Keratinocyte (primary cell): ENCODE results near the gene ARHGAP12. TPM values are rescaled to one million over a fixed set of nuclear protein-coding genes. Genes with fewer than 3 reads are reported as not detected.

Source experiments
- DNase-seq: peaks from one replicate; pipeline ENCODE4 v3.0.0-alpha.2; 2011; ENCODE audit warnings: low read depth, missing footprints, low spot score
- FAIRE-seq: peaks from 2 replicates; lab custom pipeline; 2011; peaks lifted over from hg19 to GRCh38; lab: Jason Lieb, UNC
- H2AFZ ChIP-seq: 2 replicates; pipeline ENCODE4 v1.6.0; 2012; ENCODE audit warnings: low read length, control low read depth, inconsistent platforms; ENCODE audit not compliant: control insufficient read depth
- H3K27ac ChIP-seq: 2 replicates; pipeline ENCODE4 v1.5.1; 2011; ENCODE audit warnings: low read length; ENCODE audit not compliant: control insufficient read depth, insufficient read depth
- H3K27me3 ChIP-seq: 3 replicates; pipeline ENCODE4 v1.6.0; 2011; ENCODE audit warnings: low read length; ENCODE audit not compliant: control insufficient read depth, insufficient read depth; ENCODE audit errors: extremely low read depth
- H3K36me3 ChIP-seq, 2 experiments: 2 replicates in 1 of 2; 3 replicates in 1 of 2; pipeline ENCODE4 v1.5.1; 2011; ENCODE audit warnings: low read length in 2 of 2, mild to moderate bottlenecking in 1 of 2; ENCODE audit not compliant: control insufficient read depth in 2 of 2, insufficient read depth in 2 of 2; ENCODE audit errors: extremely low read depth in 1 of 2
- H3K4me1 ChIP-seq: 3 replicates; pipeline ENCODE4 v1.5.1; 2011; ENCODE audit warnings: low read length; ENCODE audit not compliant: control insufficient read depth, insufficient read depth; ENCODE audit errors: extremely low read depth
- H3K4me2 ChIP-seq: 3 replicates; pipeline ENCODE4 v1.6.0; 2011; ENCODE audit warnings: low read depth, low read length; ENCODE audit not compliant: control insufficient read depth, insufficient read depth; ENCODE audit errors: extremely low read depth
- H3K4me3 ChIP-seq, 3 experiments: fragments of 200-600 bp in 1 of 3; sonication (generic) in 1 of 3; 2 replicates in 2 of 3; 3 replicates in 1 of 3; pipeline ENCODE4 v1.5.1; 2011 to 2016; ENCODE audit warnings: low read length in 3 of 3, mild to moderate bottlenecking in 3 of 3, control low read depth in 2 of 3, inconsistent platforms in 1 of 3, low read depth in 1 of 3, mixed read lengths in 1 of 3, mixed run types in 1 of 3, moderate library complexity in 1 of 3; ENCODE audit not compliant: control insufficient read depth in 2 of 3, insufficient read depth in 2 of 3; ENCODE audit errors: extremely low read depth in 1 of 3
- H3K79me2 ChIP-seq: 2 replicates; pipeline ENCODE4 v1.6.0; 2012; ENCODE audit warnings: low read length; ENCODE audit not compliant: control insufficient read depth, insufficient read depth
- H3K9ac ChIP-seq: 3 replicates; pipeline ENCODE4 v1.6.0; 2011; ENCODE audit warnings: low read length; ENCODE audit not compliant: control insufficient read depth, insufficient read depth; ENCODE audit errors: extremely low read depth
- H3K9me1 ChIP-seq: 3 replicates; pipeline ENCODE4 v1.6.0; 2011; ENCODE audit warnings: low read length; ENCODE audit not compliant: control insufficient read depth, insufficient read depth; ENCODE audit errors: extremely low read depth
- H3K9me3 ChIP-seq: 2 replicates; pipeline ENCODE4 v1.5.1; 2012; ENCODE audit warnings: low read depth, low read length; ENCODE audit not compliant: control insufficient read depth
- H4K20me1 ChIP-seq: 3 replicates; pipeline ENCODE4 v1.6.0; 2011; ENCODE audit warnings: low read length; ENCODE audit not compliant: control insufficient read depth, insufficient read depth; ENCODE audit errors: extremely low read depth
- CTCF ChIP-seq, 3 experiments: IDR thresholded peaks in 1 of 3; conservative IDR thresholded peaks in 1 of 3; optimal IDR thresholded peaks in 1 of 3; 2 replicates in 2 of 3; 3 replicates in 1 of 3; pipeline versions ENCODE3 to v1.5.1; 2011; ENCODE audit warnings: low read length in 3 of 3, mild to moderate bottlenecking in 3 of 3, moderate library complexity in 2 of 3, control low read depth in 1 of 3, inconsistent platforms in 1 of 3; ENCODE audit not compliant: insufficient read depth in 2 of 3; ENCODE audit errors: extremely low read depth in 1 of 3
- EZH2 ChIP-seq: IDR thresholded peaks from one replicate; pipeline ENCODE4 v1.6.1; 2012; ENCODE audit warnings: inconsistent platforms, mild to moderate bottlenecking, low read length, moderate library complexity
- dilution Hi-C: fragments of 300-500 bp; cut with MboI; formaldehyde crosslinking; loops from one replicate; pipeline ENCODE4 v1.7.0; 2020; ENCODE audit warnings: low sequenced_read_pairs; ENCODE audit not compliant: extremely low pct_ligation_motif_present
- polyA plus RNA-seq, 5 experiments: library from polyadenylated mRNA; depleted of rRNA in 3 of 5; stranded (reverse) in 3 of 5; stranded (forward) in 1 of 5; unstranded in 1 of 5; fragments of >200 nt; gene quantifications; 1 replicate in 1 of 5; 2 replicates in 3 of 5; 3 replicates in 1 of 5; pipeline versions ENCODE4 v1.2.1 to v1.2.3, GENCODE V29; 2011 to 2012; ENCODE audit warnings: missing spikeins in 2 of 5, low read depth in 1 of 5, low replicate concordance in 1 of 5

The ARHGAP12 gene
- polyA plus RNA-seq, 1 donor (not counting 4 experiments of a cell fraction or from before 2014, with no cell fraction given) = 26.6 TPM

- Histone ChIP-seq H3K4me1 (peaks cover 15% of the 10 kb centered on the region), H3K9ac (peak overlapping the region; percentile 45), H3K4me3 (peak overlapping the region in 1 of 3 experiments; percentile 36)
Observed at GRCh38 chr10:31760674-31761081, 168.0 kb downstream of the ARHGAP12 start.

GRCh38 chr10:31759799-31760626 lies 168.6 kb downstream of the ARHGAP12 start:
- H3K9ac ChIP-seq = peak overlapping the region; percentile 93
- no peaks in the 10 kb centered on the region for H4K20me1 ChIP-seq
- H3K4me3 ChIP-seq = peak overlapping the region; percentile 80 to 89 (median 84)
- no peaks in the 10 kb centered on the region for H3K27me3 ChIP-seq
- no peaks in the 10 kb centered on the region for H3K79me2 ChIP-seq
- H3K9me1 ChIP-seq = no peaks in the 10 kb centered on the region
- H2AFZ ChIP-seq = peak overlapping the region; percentile 74
- TF ChIP-seq EZH2 (no peak), CTCF (optimal IDR thresholded peaks at IDR 0.05 in 1 of 3, IDR thresholded peaks at IDR 0.05 in 1 of 3, conservative IDR thresholded peaks at IDR 0.05 in 1 of 3; ENCODE audit: extremely low read depth in 1 of 3, insufficient read depth in 2 of 3, low read length in 3 of 3) (no peak)
- FAIRE-seq (peak; percentile 85), DNase-seq (peak; percentile 77)
- peak overlapping the region; percentile 90 for H3K27ac ChIP-seq
- H3K4me2 ChIP-seq = peak overlapping the region; percentile 73
- H3K36me3 ChIP-seq = no peaks in the 10 kb centered on the region
- dilution Hi-C loops = no loop called here
- H3K4me1 ChIP-seq = peaks cover 15% of the 10 kb centered on the region
- H3K9me3 ChIP-seq = no peaks in the 10 kb centered on the region

More at GRCh38 chr10:31760674-31761081, 168.0 kb downstream of the ARHGAP12 start:
- dilution Hi-C loops = no loop called here
- H3K36me3 ChIP-seq = no peaks in the 10 kb centered on the region
- H3K9me1 ChIP-seq = no peaks in the 10 kb centered on the region
- no peaks in the 10 kb centered on the region for H3K27me3 ChIP-seq
- DNase-seq (no peak), FAIRE-seq (no peak)
- H3K4me2 ChIP-seq = peak overlapping the region; percentile 73
- TF ChIP-seq EZH2 = no peak
- TF ChIP-seq CTCF (optimal IDR thresholded peaks at IDR 0.05 in 1 of 3, IDR thresholded peaks at IDR 0.05 in 1 of 3, conservative IDR thresholded peaks at IDR 0.05 in 1 of 3; ENCODE audit: extremely low read depth in 1 of 3, insufficient read depth in 2 of 3, low read length in 3 of 3) = no peak
- no peaks in the 10 kb centered on the region for H3K9me3 ChIP-seq
- H4K20me1 ChIP-seq = no peaks in the 10 kb centered on the region
- H2AFZ ChIP-seq = peak overlapping the region; percentile 74
- H3K27ac ChIP-seq = peak overlapping the region; percentile 61
- no peaks in the 10 kb centered on the region for H3K79me2 ChIP-seq
